ENCODE measurements around the gene RNF14.
"Not testable (repeated sequence)": the region's sequence is repeated elsewhere in the genome, so short reads cannot be mapped to it uniquely, and the experiment has no call there.

RNF14 gene

DNA sequence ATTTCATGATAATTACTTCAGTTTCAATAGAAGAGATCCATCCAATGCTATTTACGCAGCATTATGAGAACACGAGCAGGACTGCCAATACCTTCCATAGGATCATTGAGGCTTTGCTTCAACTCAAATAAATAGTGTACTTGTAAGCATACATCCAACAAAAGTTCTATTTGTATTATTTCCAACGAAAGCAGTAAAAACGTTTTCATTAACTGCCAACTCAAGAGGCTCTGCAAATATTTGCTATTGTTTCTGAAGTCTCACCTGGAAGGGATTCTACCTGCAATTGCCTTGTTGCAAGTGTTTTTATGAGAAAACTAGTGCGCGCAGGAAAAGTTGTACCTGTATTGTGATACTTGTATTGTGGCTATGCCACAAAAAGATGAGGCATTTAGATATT is 54.9 kb downstream of the RNF14 start:
- no peak overlapping the region for H3K27ac ChIP-seq

DNA sequence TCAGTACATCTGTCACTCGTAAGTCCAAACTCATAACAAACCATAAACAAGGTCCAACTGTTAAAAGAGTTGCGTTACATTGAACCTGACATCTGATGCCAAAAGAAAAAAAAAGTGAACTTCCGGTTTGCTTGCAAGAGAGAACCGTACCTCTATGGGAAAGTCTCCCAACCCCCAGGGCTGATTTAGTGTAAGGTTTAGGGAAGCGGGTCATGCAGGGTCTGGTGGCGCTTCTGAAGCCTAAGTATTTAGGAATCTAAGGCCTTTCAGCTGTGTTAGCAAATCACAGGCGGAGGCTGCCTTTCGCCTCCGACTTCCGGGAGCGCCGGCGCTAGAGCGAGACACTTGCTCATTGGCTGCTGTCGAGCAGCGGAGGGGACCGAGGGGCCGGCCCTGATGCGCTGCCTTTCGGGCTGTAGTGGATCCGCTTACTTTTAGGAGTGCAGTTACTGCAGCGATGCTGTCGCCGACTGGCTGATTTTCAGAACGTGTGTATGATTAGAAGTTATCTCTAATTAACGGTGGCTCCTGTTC is 55.9 kb downstream of the RNF14 start:
- TF ChIP-seq Cebpa-rat (IDR thresholded peaks at IDR 0.05): no peak
- Histone ChIP-seq H3K36me3 (no peaks in the 10 kb centered on the region), H3K27me3 (peaks cover 14% of the 10 kb centered on the region), H3K4me2 (peak overlapping the region; percentile 46), H3K4me3 (peak overlapping the region; percentile 45), H3K4me1 (peaks cover 30% of the 10 kb centered on the region), H3K9me3 (peaks cover 25% of the 10 kb centered on the region), H3K9ac (no peak overlapping the region), H3K27ac (0 out of 2 replicates have a peak overlapping the region, but pooled peaks have one; percentile 1), H4K20me1 (no peaks in the 10 kb centered on the region)

More for the DNA sequence above, 54.9 kb downstream of the RNF14 start:
- 0 out of 2 replicates have a peak, but pooled peaks cover under 1% of the 10 kb centered on the region for H4K20me1 ChIP-seq
- peaks cover 31% of the 10 kb centered on the region for H3K4me1 ChIP-seq
- TF ChIP-seq Cebpa-rat (IDR thresholded peaks at IDR 0.05): no peak
- H3K36me3 ChIP-seq: no peaks in the 10 kb centered on the region
- H3K4me2 ChIP-seq: no peak overlapping the region
- H3K9me3 ChIP-seq: peaks cover 31% of the 10 kb centered on the region
- peaks cover 14% of the 10 kb centered on the region for H3K27me3 ChIP-seq
- H3K4me3 ChIP-seq: no peak overlapping the region
- H3K9ac ChIP-seq: no peak overlapping the region

- Histone ChIP-seq H3K27ac (no peak overlapping the region), H3K9ac (no peak overlapping the region), H4K20me1 (no peaks in the 10 kb centered on the region), H3K4me3 (peak overlapping the region; percentile 45; the same call in 1 of the 2 replicates), H3K27me3 (peaks cover 14% of the 10 kb centered on the region), H3K4me1 (peaks cover 30% of the 10 kb centered on the region), H3K36me3 (no peaks in the 10 kb centered on the region), H3K4me2 (peak overlapping the region; percentile 46), H3K9me3 (peaks cover 17% of the 10 kb centered on the region)
- TF ChIP-seq Cebpa-rat (IDR thresholded peaks at IDR 0.05): no peak
These were observed 56.7 kb downstream of the RNF14 start for GRCh38 chr5:142025637-142026036.

GRCh38 chr5:142032150-142032549 is 63.2 kb downstream of the RNF14 start:
- no peaks in the 10 kb centered on the region for H3K27me3 ChIP-seq
- no peaks in the 10 kb centered on the region for H3K9me3 ChIP-seq
- H3K36me3 ChIP-seq: no peaks in the 10 kb centered on the region
- H3K4me2 ChIP-seq: no peak overlapping the region
- no peak overlapping the region for H3K4me3 ChIP-seq
- H3K4me1 ChIP-seq: no peaks in the 10 kb centered on the region
- H3K9ac ChIP-seq: no peak overlapping the region
- no peaks in the 10 kb centered on the region for H4K20me1 ChIP-seq
- TF ChIP-seq Cebpa-rat (IDR thresholded peaks at IDR 0.05): no peak
- H3K27ac ChIP-seq: no peak overlapping the region

DNA sequence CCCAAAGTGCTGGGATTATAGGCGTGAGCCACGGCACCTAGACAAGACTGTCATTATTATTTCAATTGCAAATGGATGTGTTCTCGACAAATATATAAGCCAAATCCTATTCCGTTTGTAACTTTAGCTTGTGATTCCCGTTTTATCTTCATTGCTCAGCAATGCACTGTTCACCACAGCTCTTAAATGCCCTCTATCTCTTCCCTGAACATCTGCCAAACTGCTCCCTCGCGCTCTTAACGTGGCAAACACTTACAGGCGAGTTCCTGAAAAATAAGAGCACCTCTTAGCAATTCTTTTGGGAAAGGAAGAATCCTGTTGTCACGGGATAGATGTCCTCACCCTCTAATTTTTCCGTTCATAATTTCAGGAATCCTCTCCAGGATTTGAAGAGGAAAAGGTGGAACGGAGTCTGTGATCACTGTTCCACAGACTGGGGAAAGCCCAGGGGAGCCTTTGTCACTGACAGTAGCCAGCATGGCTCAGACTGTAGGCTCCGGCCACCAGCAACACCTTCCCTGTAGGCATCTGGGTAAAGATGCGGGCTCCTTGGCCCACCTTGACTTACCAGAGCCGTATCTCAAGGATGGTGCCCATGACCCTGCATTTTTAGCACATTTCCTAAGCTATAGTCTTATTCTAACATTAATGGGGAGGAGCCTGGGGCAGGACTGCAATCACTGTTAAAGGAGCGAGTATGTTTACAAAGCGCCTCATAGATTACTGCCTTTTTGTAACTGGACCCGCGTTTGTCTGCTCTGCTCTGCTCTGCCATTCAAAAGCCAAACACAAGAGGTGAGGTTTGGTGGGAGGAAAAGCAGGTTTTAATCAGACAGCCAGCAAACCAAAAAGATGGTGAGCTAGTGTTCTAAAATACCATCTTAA is 64.1 kb downstream of the RNF14 start:
- H3K4me3 ChIP-seq: no peak overlapping the region

DNA sequence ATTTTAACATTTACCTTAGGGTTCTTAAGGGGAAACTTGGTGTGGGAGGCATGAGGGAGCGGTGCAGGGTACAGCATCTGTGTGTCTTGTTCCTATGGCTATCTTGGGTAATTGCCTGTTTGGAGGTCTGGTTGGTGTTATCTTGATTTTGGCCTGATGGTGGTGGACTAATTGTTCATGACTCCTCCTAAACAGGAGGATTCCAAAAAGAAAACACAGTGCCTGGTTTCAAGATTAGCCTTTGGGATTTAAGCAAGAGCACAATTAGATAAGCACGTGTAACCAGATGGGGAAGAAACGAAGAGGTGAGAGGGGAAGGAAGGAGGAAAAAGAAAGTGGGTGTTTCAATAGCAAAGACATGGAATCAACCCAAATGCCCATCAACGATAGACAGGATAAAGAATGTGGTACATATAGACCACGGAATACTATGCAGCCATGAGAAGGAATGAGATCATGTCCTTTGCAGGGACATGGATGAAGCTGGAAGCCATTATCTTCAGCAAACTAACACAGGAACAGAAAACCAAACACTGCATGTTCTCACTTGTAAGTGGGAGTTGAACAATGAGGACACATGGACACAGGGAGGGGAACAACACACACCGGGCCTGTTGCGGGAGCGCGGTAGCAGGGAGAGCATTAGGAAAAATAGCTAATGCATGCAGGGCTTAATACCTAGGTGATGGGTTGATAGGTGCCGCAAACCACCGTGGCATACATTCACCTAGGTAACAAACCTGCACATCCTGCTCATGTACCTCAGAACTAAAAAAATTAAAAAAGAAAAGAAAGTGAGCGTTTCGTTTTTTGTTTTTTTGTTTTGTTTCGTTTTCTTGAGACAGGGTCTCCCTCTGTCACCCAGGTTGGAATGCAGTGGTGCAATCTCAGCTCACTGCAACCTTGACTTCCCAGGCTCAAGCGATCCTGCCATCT is 65.0 kb downstream of the RNF14 start:
- H3K9me3 ChIP-seq, H3K36me3 ChIP-seq, H4K20me1 ChIP-seq, H3K4me3 ChIP-seq, H3K9ac ChIP-seq, H3K27ac ChIP-seq, H3K4me2 ChIP-seq, H3K4me1 ChIP-seq, H3K27me3 ChIP-seq: not testable (repeated sequence)

More for the DNA sequence above, 64.1 kb downstream of the RNF14 start:
- H4K20me1 ChIP-seq: no peaks in the 10 kb centered on the region
- no peaks in the 10 kb centered on the region for H3K9me3 ChIP-seq
- no peaks in the 10 kb centered on the region for H3K4me1 ChIP-seq
- no peaks in the 10 kb centered on the region for H3K36me3 ChIP-seq
- no peak overlapping the region for H3K27ac ChIP-seq
- H3K4me2 ChIP-seq: no peak overlapping the region
- no peak for TF ChIP-seq Cebpa-rat (IDR thresholded peaks at IDR 0.05)
- H3K9ac ChIP-seq: no peak overlapping the region
- no peaks in the 10 kb centered on the region for H3K27me3 ChIP-seq

DNA sequence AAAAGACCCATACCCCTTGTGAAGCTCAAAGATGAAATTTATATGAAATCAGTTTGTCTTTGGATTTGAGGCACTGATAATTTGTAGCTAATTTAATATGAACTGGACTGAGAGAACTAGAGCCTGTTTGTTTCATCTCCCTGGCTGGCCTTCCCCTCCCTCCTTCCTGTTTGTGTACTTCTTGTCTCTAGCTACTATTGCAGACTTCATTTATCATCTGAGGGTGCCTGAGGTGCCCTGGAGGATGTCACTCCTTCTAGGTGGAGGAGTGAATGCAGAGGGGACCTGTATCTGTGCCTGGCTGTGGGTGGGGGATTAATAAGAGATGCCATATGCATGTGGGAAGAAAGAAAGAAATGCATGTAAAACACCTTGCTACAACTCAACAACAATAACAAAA is 66.1 kb downstream of the RNF14 start:
- Histone ChIP-seq H3K27ac (no peak overlapping the region), H3K4me2 (no peak overlapping the region), H3K4me1 (no peaks in the 10 kb centered on the region), H3K27me3 (no peaks in the 10 kb centered on the region), H4K20me1 (no peaks in the 10 kb centered on the region), H3K9ac (no peak overlapping the region), H3K36me3 (no peaks in the 10 kb centered on the region), H3K9me3 (no peaks in the 10 kb centered on the region), H3K4me3 (no peak overlapping the region)
- TF ChIP-seq Cebpa-rat (IDR thresholded peaks at IDR 0.05): no peak

- Histone ChIP-seq H3K9me3 (no peaks in the 10 kb centered on the region; the same call in 1 of the 2 replicates), H3K4me3 (no peak overlapping the region), H4K20me1 (no peaks in the 10 kb centered on the region), H3K27me3 (no peaks in the 10 kb centered on the region), H3K4me1 (no peaks in the 10 kb centered on the region), H3K4me2 (no peak overlapping the region), H3K9ac (no peak overlapping the region), H3K27ac (no peak overlapping the region), H3K36me3 (no peaks in the 10 kb centered on the region)
- TF ChIP-seq Cebpa-rat (IDR thresholded peaks at IDR 0.05): no peak
These were observed 68.0 kb downstream of the RNF14 start for GRCh38 chr5:142036918-142037317.

DNA sequence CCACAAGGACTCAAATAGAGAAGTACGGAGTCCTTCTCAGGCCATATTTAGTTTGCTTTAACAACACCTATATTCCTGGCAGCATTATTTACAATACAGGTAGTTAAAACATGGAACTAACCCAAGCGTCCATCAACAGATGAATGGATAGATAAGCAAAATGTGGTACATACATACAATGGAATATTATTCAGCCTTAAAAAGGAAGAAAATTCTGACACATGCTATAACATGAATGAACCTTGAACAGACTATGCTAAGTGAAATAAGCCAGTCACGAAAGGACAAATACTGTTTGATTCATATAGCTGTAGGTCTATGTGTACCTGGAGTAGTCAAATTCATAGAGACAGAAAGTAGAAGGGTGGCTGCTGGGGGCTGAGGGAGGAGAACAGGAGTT is 68.7 kb downstream of the RNF14 start:
- H3K27ac ChIP-seq, H3K4me1 ChIP-seq, H3K36me3 ChIP-seq, H3K9ac ChIP-seq, H3K27me3 ChIP-seq, H3K4me2 ChIP-seq, H3K9me3 ChIP-seq, H3K4me3 ChIP-seq, H4K20me1 ChIP-seq: not testable (repeated sequence)
